Suppressor macrophage (primary cell): Measurements from ENCODE around the gene ALDH16A1.
A peak's percentile ranks its signal among the peaks of the same experiment; 100 is the strongest.

ENCODE experiments used
- DNase-seq, 4 experiments: peaks; one replicate each; pipeline ENCODE4 v3.0.0-alpha.2; 2020 to 2022

ALDH16A1 gene

GRCh38 chr19:49518033-49518432, 65.0 kb downstream of the ALDH16A1 start:
- DNase-seq, result peak in 1 of 4 experiments; percentile 0
